ENCODE measurements around the gene HLA-DPB1. TPM values are rescaled to one million over a fixed set of nuclear protein-coding genes. Genes with fewer than 3 reads are reported as not detected.
"Not testable (repeated sequence)": the region's sequence is repeated elsewhere in the genome, so short reads cannot be mapped to it uniquely, and the experiment has no call there.

The HLA-DPB1 gene
- total RNA-seq, 1 donor from 2014 or later: 13.5 TPM

DNA sequence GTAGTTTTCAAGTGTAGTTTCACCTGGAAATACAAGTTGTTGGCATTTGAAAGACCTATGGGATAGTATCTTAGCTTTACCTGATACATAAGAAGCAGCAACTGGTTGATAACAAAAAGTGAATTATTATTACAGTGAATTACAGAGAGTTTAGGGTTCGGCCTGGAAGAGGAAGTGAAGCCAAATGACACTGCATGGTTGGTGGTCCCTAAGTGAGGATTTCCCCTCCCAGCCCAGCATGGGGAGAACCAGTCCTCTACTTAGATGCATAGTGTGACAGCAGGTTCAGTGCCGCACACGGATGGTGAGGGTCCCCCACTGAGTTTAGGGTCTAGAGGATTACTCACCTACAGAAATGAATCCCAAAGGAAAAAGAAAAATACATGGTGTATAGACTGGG lies 18.1 kb downstream of the HLA-DPB1 start:
- H3K9me3 Mint-ChIP-seq (ENCODE audit: low read depth): peaks cover 8% of the 10 kb centered on the region

DNA sequence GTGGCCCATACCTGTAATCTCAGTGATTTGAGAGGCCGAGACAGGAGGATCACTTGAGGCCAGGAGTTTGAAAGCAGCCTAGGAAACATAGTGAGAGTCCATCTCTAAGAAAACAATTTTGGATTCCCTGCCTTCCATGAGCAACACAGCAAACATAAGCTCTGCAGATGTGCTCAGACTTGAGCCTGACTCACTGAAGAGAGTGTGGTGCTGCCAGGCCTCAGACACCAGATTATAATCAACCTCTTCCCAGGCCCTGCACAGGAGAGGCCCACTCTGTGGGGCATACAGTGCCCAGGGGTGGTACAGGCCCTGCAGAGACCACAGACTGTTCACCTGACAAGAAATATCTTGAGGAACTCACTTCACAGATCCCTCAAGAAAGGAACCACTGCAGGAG lies 19.9 kb downstream of the HLA-DPB1 start:
- peaks cover 22% of the 10 kb centered on the region for H3K9me3 Mint-ChIP-seq (ENCODE audit: low read depth)
- H3K27me3 Mint-ChIP-seq: peaks cover 9% of the 10 kb centered on the region
- no peaks in the 10 kb centered on the region for H3K36me3 Mint-ChIP-seq (ENCODE audit: insufficient read depth)
- H3K4me1 Mint-ChIP-seq (ENCODE audit: low read depth): no peaks in the 10 kb centered on the region
- no peak for DNase-seq (ENCODE audit: low spot score, unreplicated experiment)
- H3K27ac Mint-ChIP-seq: no peak overlapping the region
- TF ChIP-seq, protein P1, sequence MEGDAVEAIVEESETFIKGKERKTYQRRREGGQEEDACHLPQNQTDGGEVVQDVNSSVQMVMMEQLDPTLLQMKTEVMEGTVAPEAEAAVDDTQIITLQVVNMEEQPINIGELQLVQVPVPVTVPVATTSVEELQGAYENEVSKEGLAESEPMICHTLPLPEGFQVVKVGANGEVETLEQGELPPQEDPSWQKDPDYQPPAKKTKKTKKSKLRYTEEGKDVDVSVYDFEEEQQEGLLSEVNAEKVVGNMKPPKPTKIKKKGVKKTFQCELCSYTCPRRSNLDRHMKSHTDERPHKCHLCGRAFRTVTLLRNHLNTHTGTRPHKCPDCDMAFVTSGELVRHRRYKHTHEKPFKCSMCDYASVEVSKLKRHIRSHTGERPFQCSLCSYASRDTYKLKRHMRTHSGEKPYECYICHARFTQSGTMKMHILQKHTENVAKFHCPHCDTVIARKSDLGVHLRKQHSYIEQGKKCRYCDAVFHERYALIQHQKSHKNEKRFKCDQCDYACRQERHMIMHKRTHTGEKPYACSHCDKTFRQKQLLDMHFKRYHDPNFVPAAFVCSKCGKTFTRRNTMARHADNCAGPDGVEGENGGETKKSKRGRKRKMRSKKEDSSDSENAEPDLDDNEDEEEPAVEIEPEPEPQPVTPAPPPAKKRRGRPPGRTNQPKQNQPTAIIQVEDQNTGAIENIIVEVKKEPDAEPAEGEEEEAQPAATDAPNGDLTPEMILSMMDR (IDR thresholded peaks at IDR 0.05; ENCODE audit: unreplicated experiment): no peak
- no peak overlapping the region for H3K4me3 Mint-ChIP-seq (ENCODE audit: low read depth)

More for the DNA sequence above, 18.1 kb downstream of the HLA-DPB1 start:
- Mint-ChIP-seq H3K4me3 (ENCODE audit: low read depth) (no peak overlapping the region), H3K36me3 (ENCODE audit: insufficient read depth) (no peaks in the 10 kb centered on the region), H3K27ac (no peak overlapping the region), H3K4me1 (ENCODE audit: low read depth) (no peaks in the 10 kb centered on the region), H3K27me3 (peaks cover 14% of the 10 kb centered on the region)
- DNase-seq (ENCODE audit: low spot score, unreplicated experiment): no peak
- TF ChIP-seq, protein P1 (IDR thresholded peaks at IDR 0.05; ENCODE audit: unreplicated experiment): no peak

DNA sequence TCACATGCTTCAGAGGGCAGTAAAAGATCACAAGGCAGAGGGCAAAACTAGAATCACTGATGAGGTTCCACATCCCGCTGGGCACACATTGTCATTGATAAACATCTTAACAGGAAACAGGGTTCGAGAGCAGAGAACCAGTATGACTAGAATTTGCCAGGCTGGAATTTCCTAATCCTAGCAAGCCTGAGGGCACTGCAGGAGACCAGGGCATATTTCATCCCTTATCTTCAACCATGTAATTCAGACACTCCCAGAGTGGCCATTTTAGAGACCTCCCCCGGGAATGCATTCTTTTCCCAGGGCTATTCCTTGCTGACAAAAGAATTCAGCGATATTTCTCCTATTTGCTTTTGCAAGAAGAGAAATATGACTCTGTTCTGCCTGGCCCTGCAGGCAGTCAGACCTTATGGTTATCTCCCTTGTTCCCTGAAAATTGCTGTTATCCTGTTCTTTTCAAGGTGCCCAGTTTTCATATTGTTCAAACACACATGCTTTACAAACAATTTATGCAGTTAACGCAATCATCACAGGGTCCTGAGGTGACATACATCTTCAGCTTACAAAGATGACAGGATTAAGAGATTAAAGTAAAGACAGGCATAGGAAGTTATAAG lies 25.4 kb downstream of the HLA-DPB1 start:
- Mint-ChIP-seq H3K9me3 (ENCODE audit: low read depth) (peaks cover 40% of the 10 kb centered on the region), H3K27me3 (peaks cover 20% of the 10 kb centered on the region)
- not testable (repeated sequence) for H3K27ac Mint-ChIP-seq; H3K36me3 Mint-ChIP-seq (ENCODE audit: insufficient read depth); DNase-seq (ENCODE audit: low spot score, unreplicated experiment); H3K4me3 Mint-ChIP-seq (ENCODE audit: low read depth); H3K4me1 Mint-ChIP-seq (ENCODE audit: low read depth)

DNA sequence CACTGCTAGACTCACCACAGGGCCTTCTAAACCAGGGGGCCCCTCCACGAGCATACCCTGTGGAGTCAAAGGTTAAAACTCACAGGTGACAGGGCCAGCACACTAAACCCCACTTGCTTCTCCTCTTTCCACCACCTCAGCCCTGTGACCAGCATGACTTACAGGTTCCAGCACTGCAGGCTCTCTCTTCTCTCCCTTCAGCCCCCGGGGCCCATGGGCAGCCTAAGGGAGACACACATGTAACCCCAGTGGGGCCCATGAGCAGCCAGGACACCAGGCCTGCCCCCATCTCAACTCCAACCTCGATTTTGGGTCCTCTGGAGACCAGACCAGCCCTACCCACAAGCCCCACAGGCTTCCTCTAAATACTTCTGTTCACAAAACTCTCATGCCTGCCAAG lies 28.0 kb downstream of the HLA-DPB1 start:
- peaks cover 43% of the 10 kb centered on the region for H3K27me3 Mint-ChIP-seq
- no peak for DNase-seq (ENCODE audit: low spot score, unreplicated experiment)
- no peak overlapping the region for H3K4me3 Mint-ChIP-seq (ENCODE audit: low read depth)
- peaks cover 33% of the 10 kb centered on the region for H3K9me3 Mint-ChIP-seq (ENCODE audit: low read depth)
- no peak overlapping the region for H3K27ac Mint-ChIP-seq
- TF ChIP-seq, protein P1 (IDR thresholded peaks at IDR 0.05; ENCODE audit: unreplicated experiment): no peak
- no peaks in the 10 kb centered on the region for H3K4me1 Mint-ChIP-seq (ENCODE audit: low read depth)
- H3K36me3 Mint-ChIP-seq (ENCODE audit: insufficient read depth): no peaks in the 10 kb centered on the region

DNA sequence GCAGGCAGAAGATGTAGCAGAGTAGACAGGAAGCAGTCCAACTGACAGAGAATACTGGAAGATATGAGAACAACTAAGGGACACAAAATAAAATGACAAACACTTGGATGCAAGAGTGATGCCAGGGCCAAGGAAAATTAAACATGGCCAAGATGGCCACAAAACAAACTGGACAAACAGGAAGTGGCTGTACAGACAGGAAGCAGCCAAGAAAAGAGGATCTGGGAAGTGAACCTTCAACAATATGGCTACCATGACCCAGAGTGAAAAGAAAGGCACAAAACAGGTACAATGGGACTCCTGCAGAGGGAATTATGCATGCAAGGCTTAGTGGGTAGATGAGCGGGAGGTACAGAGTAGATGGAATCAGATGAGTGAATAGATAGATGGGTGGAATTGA lies 29.1 kb downstream of the HLA-DPB1 start:
- H3K4me1 Mint-ChIP-seq (ENCODE audit: low read depth): no peaks in the 10 kb centered on the region
- peaks cover 51% of the 10 kb centered on the region for H3K27me3 Mint-ChIP-seq
- DNase-seq (ENCODE audit: low spot score, unreplicated experiment): no peak
- no peak overlapping the region for H3K4me3 Mint-ChIP-seq (ENCODE audit: low read depth)
- H3K27ac Mint-ChIP-seq: no peak overlapping the region
- no peaks in the 10 kb centered on the region for H3K36me3 Mint-ChIP-seq (ENCODE audit: insufficient read depth)
- TF ChIP-seq, protein P1 (IDR thresholded peaks at IDR 0.05; ENCODE audit: unreplicated experiment): no peak
- peaks cover 27% of the 10 kb centered on the region for H3K9me3 Mint-ChIP-seq (ENCODE audit: low read depth)

DNA sequence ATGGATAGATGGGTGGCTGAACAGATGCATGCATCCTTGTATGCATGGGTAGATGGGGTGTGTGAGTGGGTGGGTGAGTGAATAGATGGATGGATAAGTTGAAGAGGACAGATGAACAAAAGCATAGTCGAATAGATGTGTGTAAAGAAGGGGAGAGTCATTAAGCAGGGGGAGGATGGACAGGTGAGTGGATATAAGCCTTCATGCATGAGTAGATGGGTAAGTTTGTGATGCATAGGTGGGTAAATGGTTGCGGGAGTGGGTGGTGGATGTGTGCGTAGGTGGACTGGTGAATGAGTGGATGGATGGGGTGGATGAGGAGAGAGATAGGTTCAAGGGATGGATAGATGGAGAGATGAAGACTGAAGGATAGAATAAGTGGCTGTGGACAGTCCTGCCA lies 29.6 kb downstream of the HLA-DPB1 start:
- TF ChIP-seq, protein P1 (IDR thresholded peaks at IDR 0.05; ENCODE audit: unreplicated experiment): no peak
- Mint-ChIP-seq H3K4me3 (ENCODE audit: low read depth) (no peak overlapping the region), H3K27me3 (peaks cover 56% of the 10 kb centered on the region), H3K9me3 (ENCODE audit: low read depth) (peaks cover 22% of the 10 kb centered on the region), H3K27ac (no peak overlapping the region), H3K4me1 (ENCODE audit: low read depth) (no peaks in the 10 kb centered on the region), H3K36me3 (ENCODE audit: insufficient read depth) (no peaks in the 10 kb centered on the region)
- DNase-seq (ENCODE audit: low spot score, unreplicated experiment): no peak

Measured in progenitor cell of endocrine pancreas (in vitro differentiated cells).